Loucy (cell line): ENCODE measurements around the gene UNC79.

ENCODE experiments used
- CTCF ChIP-seq: fragments of 200-600 bp; sonication (generic); conservative IDR thresholded peaks from 2 replicates; pipeline ENCODE4 v1.5.1; 2014; ENCODE audit warnings: mild to moderate bottlenecking, antibody characterized with exemption, low read length
- EZH2phosphoT487 ChIP-seq: fragments of 200-600 bp; IDR thresholded peaks from 2 replicates; pipeline ENCODE4 v1.6.1; 2018; ENCODE audit warnings: antibody characterized with exemption, mild to moderate bottlenecking, moderate library complexity, borderline replicate concordance

GRCh38 chr14:93716002-93716745 is 285.4 kb downstream of the UNC79 start:
- TF ChIP-seq CTCF (no peak), EZH2phosphoT487 (no peak)
